DND-41 (cell line): ENCODE data around the gene MAP7.
A peak's percentile ranks its signal among the peaks of the same experiment; 100 is the strongest.

ENCODE experiments used
- ATAC-seq: fragments of 200-7000 bp; cut with Tn5 transposase; 3 replicates; pipeline ENCODE4 v1.9.1; 2021; ENCODE audit warnings: low read depth; ENCODE audit not compliant: insufficient read depth
- DNase-seq: peaks from one replicate; pipeline ENCODE4 v3.0.0-alpha.2; 2020
- H2AFZ ChIP-seq: 2 replicates; pipeline ENCODE4 v1.6.0; 2012; ENCODE audit warnings: low read depth, low read length
- H3K27ac ChIP-seq: 2 replicates; pipeline ENCODE4 v1.5.1; 2012; ENCODE audit warnings: low read length, inconsistent platforms
- H3K27me3 ChIP-seq: fragments of 200-600 bp; sonication (generic); 2 replicates; pipeline ENCODE4 v1.6.0; 2012; ENCODE audit warnings: low read length, mild to moderate bottlenecking, inconsistent platforms; ENCODE audit not compliant: insufficient read depth, poor library complexity
- H3K36me3 ChIP-seq: 2 replicates; pipeline ENCODE4 v1.5.1; 2012; ENCODE audit warnings: low read length, inconsistent platforms; ENCODE audit not compliant: insufficient read depth
- H3K4me1 ChIP-seq: 2 replicates; pipeline ENCODE4 v1.5.1; 2012; ENCODE audit warnings: mild to moderate bottlenecking, low read length; ENCODE audit not compliant: insufficient read depth
- H3K4me2 ChIP-seq: 2 replicates; pipeline ENCODE4 v1.6.0; 2012; ENCODE audit warnings: mild to moderate bottlenecking, moderate library complexity, low read length, inconsistent platforms; ENCODE audit not compliant: insufficient read depth
- H3K4me3 ChIP-seq, 2 experiments: fragments of 200-600 bp in 1 of 2; shearing (Covaris generic) in 1 of 2; 2 replicates each; pipeline ENCODE4 v1.5.1; 2012 to 2016; ENCODE audit warnings: inconsistent platforms in 2 of 2, low read length in 2 of 2, mild to moderate bottlenecking in 2 of 2, low read depth in 1 of 2, moderate library complexity in 1 of 2
- H3K79me2 ChIP-seq: 2 replicates; pipeline ENCODE4 v1.6.0; 2012; ENCODE audit warnings: low read length, inconsistent platforms; ENCODE audit not compliant: insufficient read depth
- H3K9ac ChIP-seq: 2 replicates; pipeline ENCODE4 v1.6.0; 2012; ENCODE audit warnings: low read depth, mild to moderate bottlenecking, inconsistent platforms, low read length, moderate library complexity
- H3K9me3 ChIP-seq: 2 replicates; pipeline ENCODE4 v1.5.1; 2012; ENCODE audit warnings: low read length, moderate library complexity, mild to moderate bottlenecking, inconsistent platforms; ENCODE audit not compliant: insufficient read depth, severe bottlenecking
- H4K20me1 ChIP-seq: 2 replicates; pipeline ENCODE4 v1.6.0; 2012; ENCODE audit warnings: low read length; ENCODE audit not compliant: insufficient read depth
- CTCF ChIP-seq: IDR thresholded peaks from 2 replicates; pipeline ENCODE4 v1.5.1; 2012; ENCODE audit warnings: borderline replicate concordance, low read length, moderate library complexity, mild to moderate bottlenecking; ENCODE audit not compliant: poor library complexity, severe bottlenecking; ENCODE audit errors: extremely low read depth
- EZH2 ChIP-seq: IDR thresholded peaks from 3 replicates; pipeline ENCODE4 v1.6.1; 2012; ENCODE audit warnings: borderline replicate concordance, low read depth, mild to moderate bottlenecking, moderate library complexity, low read length, inconsistent platforms; ENCODE audit not compliant: severe bottlenecking

The MAP7 gene

GRCh38 chr6:136341967-136342366, 208.3 kb downstream of the MAP7 start:
- no peak for ATAC-seq

GRCh38 chr6:136341367-136341766, 208.9 kb downstream of the MAP7 start:
- Histone ChIP-seq H3K27ac (no peak overlapping the region), H3K27me3 (peaks cover 14% of the 10 kb centered on the region), H3K4me1 (no peaks in the 10 kb centered on the region), H3K4me3 (no peak overlapping the region), H3K4me2 (no peak overlapping the region), H2AFZ (no peak overlapping the region), H3K79me2 (no peaks in the 10 kb centered on the region), H3K9me3 (no peaks in the 10 kb centered on the region), H4K20me1 (no peaks in the 10 kb centered on the region), H3K36me3 (no peaks in the 10 kb centered on the region), H3K9ac (no peak overlapping the region)
- TF ChIP-seq EZH2 = no peak
- no peak for TF ChIP-seq CTCF
- ATAC-seq (no peak), DNase-seq (no peak)

More at GRCh38 chr6:136341967-136342366, 208.3 kb downstream of the MAP7 start:
- DNase-seq = no peak
- TF ChIP-seq EZH2 = no peak
- no peak for TF ChIP-seq CTCF
- H3K4me3 ChIP-seq = no peak overlapping the region
- H4K20me1 ChIP-seq = no peaks in the 10 kb centered on the region
- no peak overlapping the region for H3K4me2 ChIP-seq
- H3K9ac ChIP-seq = no peak overlapping the region
- H3K4me1 ChIP-seq = no peaks in the 10 kb centered on the region
- H3K27me3 ChIP-seq = peaks cover 14% of the 10 kb centered on the region
- no peaks in the 10 kb centered on the region for H3K79me2 ChIP-seq
- H3K9me3 ChIP-seq = no peaks in the 10 kb centered on the region
- no peaks in the 10 kb centered on the region for H3K36me3 ChIP-seq
- H2AFZ ChIP-seq = no peak overlapping the region
- H3K27ac ChIP-seq = no peak overlapping the region

GRCh38 chr6:136338486-136338885, 211.7 kb downstream of the MAP7 start:
- H3K4me2 ChIP-seq = no peak overlapping the region
- no peaks in the 10 kb centered on the region for H3K9me3 ChIP-seq
- no peak overlapping the region for H2AFZ ChIP-seq
- H3K27me3 ChIP-seq = peaks cover 7% of the 10 kb centered on the region
- TF ChIP-seq CTCF = peak; percentile 14
- no peak for TF ChIP-seq EZH2
- H3K4me3 ChIP-seq = no peak overlapping the region
- H3K9ac ChIP-seq = no peak overlapping the region
- H3K79me2 ChIP-seq = no peaks in the 10 kb centered on the region
- no peaks in the 10 kb centered on the region for H4K20me1 ChIP-seq
- DNase-seq = no peak
- H3K4me1 ChIP-seq = no peaks in the 10 kb centered on the region
- no peak for ATAC-seq
- no peaks in the 10 kb centered on the region for H3K36me3 ChIP-seq
- H3K27ac ChIP-seq = no peak overlapping the region

GRCh38 chr6:136337606-136338005, 212.6 kb downstream of the MAP7 start:
- Histone ChIP-seq H3K4me2 (no peak overlapping the region), H2AFZ (no peak overlapping the region), H3K27me3 (peaks cover 12% of the 10 kb centered on the region), H3K4me1 (no peaks in the 10 kb centered on the region), H3K79me2 (no peaks in the 10 kb centered on the region), H3K36me3 (no peaks in the 10 kb centered on the region), H3K9ac (no peak overlapping the region), H4K20me1 (no peaks in the 10 kb centered on the region), H3K27ac (no peak overlapping the region), H3K9me3 (no peaks in the 10 kb centered on the region), H3K4me3 (no peak overlapping the region)
- TF ChIP-seq EZH2 (no peak), CTCF (no peak)
- ATAC-seq = no peak
- DNase-seq = no peak
